Epidermal melanocyte (primary cell): Measurements from ENCODE around the gene SLX4.
A peak's percentile ranks its signal among the peaks of the same experiment; 100 is the strongest.

Experiments used
- DNase-seq: peaks from one replicate; pipeline ENCODE4 v3.0.0; 2011; ENCODE audit warnings: low spot score; ENCODE audit not compliant: insufficient read length

The SLX4 gene

GRCh38 chr16:3582276-3583165, 28.9 kb downstream of the SLX4 start:
- DNase-seq = no peak

- no peak for DNase-seq
These were observed 30.0 kb downstream of the SLX4 start for GRCh38 chr16:3581392-3581791.

- DNase-seq = no peak
These were observed 30.7 kb downstream of the SLX4 start for GRCh38 chr16:3580686-3581085.

GRCh38 chr16:3580251-3580651, 31.2 kb downstream of the SLX4 start:
- no peak for DNase-seq

GRCh38 chr16:3579776-3580175, 31.6 kb downstream of the SLX4 start:
- no peak for DNase-seq

- peak; percentile 56 for DNase-seq
These were observed 32.5 kb downstream of the SLX4 start for GRCh38 chr16:3578610-3579551.

GRCh38 chr16:3578121-3578520, 33.3 kb downstream of the SLX4 start:
- no peak for DNase-seq

GRCh38 chr16:3577302-3577752, 34.1 kb downstream of the SLX4 start, which contains the start of gene NLRC3:
Gene NLRC3, minus strand, starts transcription at chr16:3577403. Its CDS starts 12,367 bp downstream, at chr16:3565036.
- DNase-seq = no peak

- DNase-seq = no peak
These were observed 35.2 kb downstream of the SLX4 start for GRCh38 chr16:3576211-3576610.

GRCh38 chr16:3575491-3575890, 35.9 kb downstream of the SLX4 start:
- no peak for DNase-seq

- DNase-seq = no peak
These were observed 37.2 kb downstream of the SLX4 start for GRCh38 chr16:3574195-3574594.

- DNase-seq = no peak
These were observed 38.1 kb downstream of the SLX4 start for GRCh38 chr16:3573146-3573815.

- no peak for DNase-seq
These were observed 40.9 kb downstream of the SLX4 start for GRCh38 chr16:3570420-3571062.

- no peak for DNase-seq
These were observed 41.6 kb downstream of the SLX4 start for GRCh38 chr16:3569851-3570250.

- DNase-seq = no peak
These were observed 44.4 kb downstream of the SLX4 start for GRCh38 chr16:3566990-3567389.

GRCh38 chr16:3564889-3565141, 46.6 kb downstream of the SLX4 start:
- no peak for DNase-seq

- DNase-seq = no peak
These were observed 47.1 kb downstream of the SLX4 start for GRCh38 chr16:3564130-3564888.

GRCh38 chr16:3562914-3563480, 48.4 kb downstream of the SLX4 start:
- DNase-seq = no peak

GRCh38 chr16:3561626-3562025, 49.8 kb downstream of the SLX4 start:
- DNase-seq = no peak

- DNase-seq = no peak
These were observed 57.0 kb downstream of the SLX4 start for GRCh38 chr16:3554351-3554928.
